Measurements from ENCODE around the gene TEDDM1.

TEDDM1 gene

GRCh38 chr1:182446033-182446669, 45.7 kb upstream of the TEDDM1 start (continued):
- no peak for TF ChIP-seq PATZ1 (CRISPR knock-in tag; IDR thresholded peaks at IDR 0.05; ENCODE audit: borderline replicate concordance)
- no peak for TF ChIP-seq ARNTL (CRISPR knock-in tag; IDR thresholded peaks at IDR 0.05; ENCODE audit: borderline replicate concordance, low read depth)

- TF ChIP-seq, protein P1, sequence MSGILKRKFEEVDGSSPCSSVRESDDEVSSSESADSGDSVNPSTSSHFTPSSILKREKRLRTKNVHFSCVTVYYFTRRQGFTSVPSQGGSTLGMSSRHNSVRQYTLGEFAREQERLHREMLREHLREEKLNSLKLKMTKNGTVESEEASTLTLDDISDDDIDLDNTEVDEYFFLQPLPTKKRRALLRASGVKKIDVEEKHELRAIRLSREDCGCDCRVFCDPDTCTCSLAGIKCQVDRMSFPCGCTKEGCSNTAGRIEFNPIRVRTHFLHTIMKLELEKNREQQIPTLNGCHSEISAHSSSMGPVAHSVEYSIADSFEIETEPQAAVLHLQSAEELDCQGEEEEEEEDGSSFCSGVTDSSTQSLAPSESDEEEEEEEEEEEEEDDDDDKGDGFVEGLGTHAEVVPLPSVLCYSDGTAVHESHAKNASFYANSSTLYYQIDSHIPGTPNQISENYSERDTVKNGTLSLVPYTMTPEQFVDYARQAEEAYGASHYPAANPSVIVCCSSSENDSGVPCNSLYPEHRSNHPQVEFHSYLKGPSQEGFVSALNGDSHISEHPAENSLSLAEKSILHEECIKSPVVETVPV (CRISPR knock-in tag; IDR thresholded peaks at IDR 0.05) = no peak
- TF ChIP-seq TOX (CRISPR knock-in tag; IDR thresholded peaks at IDR 0.05; ENCODE audit: borderline replicate concordance) (no peak), ZNF70 (CRISPR knock-in tag; IDR thresholded peaks at IDR 0.05) (no peak), TCF4 (CRISPR knock-in tag; IDR thresholded peaks at IDR 0.05; ENCODE audit: borderline replicate concordance) (no peak), ZNF8 (CRISPR knock-in tag; IDR thresholded peaks at IDR 0.05) (no peak), ZFP30 (CRISPR knock-in tag; IDR thresholded peaks at IDR 0.05) (no peak), ESRRG (CRISPR knock-in tag; IDR thresholded peaks at IDR 0.05) (no peak), RARB (CRISPR knock-in tag; IDR thresholded peaks at IDR 0.05) (no peak), ZNF565 (CRISPR knock-in tag; conservative IDR thresholded peaks at IDR 0.05; ENCODE audit: low read depth) (no peak), ZFP3 (CRISPR knock-in tag; IDR thresholded peaks at IDR 0.05) (no peak), BACH2 (CRISPR knock-in tag; IDR thresholded peaks at IDR 0.05; ENCODE audit: borderline replicate concordance) (no peak), ISL1 (CRISPR knock-in tag; IDR thresholded peaks at IDR 0.05) (no peak), ZC3H10 (CRISPR knock-in tag; IDR thresholded peaks at IDR 0.05) (no peak), SNAI2 (CRISPR knock-in tag; IDR thresholded peaks at IDR 0.05) (no peak)
- TF ChIP-seq, protein P2, sequence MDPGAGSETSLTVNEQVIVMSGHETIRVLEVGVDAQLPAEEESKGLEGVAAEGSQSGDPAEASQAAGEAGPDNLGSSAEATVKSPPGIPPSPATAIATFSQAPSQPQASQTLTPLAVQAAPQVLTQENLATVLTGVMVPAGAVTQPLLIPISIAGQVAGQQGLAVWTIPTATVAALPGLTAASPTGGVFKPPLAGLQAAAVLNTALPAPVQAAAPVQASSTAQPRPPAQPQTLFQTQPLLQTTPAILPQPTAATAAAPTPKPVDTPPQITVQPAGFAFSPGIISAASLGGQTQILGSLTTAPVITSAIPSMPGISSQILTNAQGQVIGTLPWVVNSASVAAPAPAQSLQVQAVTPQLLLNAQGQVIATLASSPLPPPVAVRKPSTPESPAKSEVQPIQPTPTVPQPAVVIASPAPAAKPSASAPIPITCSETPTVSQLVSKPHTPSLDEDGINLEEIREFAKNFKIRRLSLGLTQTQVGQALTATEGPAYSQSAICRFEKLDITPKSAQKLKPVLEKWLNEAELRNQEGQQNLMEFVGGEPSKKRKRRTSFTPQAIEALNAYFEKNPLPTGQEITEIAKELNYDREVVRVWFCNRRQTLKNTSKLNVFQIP (CRISPR knock-in tag; IDR thresholded peaks at IDR 0.05; ENCODE audit: borderline replicate concordance, low read depth) = no peak
- TF ChIP-seq, protein P3, sequence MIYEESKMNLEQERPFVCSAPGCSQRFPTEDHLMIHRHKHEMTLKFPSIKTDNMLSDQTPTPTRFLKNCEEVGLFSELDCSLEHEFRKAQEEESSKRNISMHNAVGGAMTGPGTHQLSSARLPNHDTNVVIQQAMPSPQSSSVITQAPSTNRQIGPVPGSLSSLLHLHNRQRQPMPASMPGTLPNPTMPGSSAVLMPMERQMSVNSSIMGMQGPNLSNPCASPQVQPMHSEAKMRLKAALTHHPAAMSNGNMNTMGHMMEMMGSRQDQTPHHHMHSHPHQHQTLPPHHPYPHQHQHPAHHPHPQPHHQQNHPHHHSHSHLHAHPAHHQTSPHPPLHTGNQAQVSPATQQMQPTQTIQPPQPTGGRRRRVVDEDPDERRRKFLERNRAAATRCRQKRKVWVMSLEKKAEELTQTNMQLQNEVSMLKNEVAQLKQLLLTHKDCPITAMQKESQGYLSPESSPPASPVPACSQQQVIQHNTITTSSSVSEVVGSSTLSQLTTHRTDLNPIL (CRISPR knock-in tag; IDR thresholded peaks at IDR 0.05; ENCODE audit: low read depth) = no peak
These were observed 44.0 kb upstream of the TEDDM1 start for GRCh38 chr1:182444497-182444896.

GRCh38 chr1:182442333-182442732, 41.9 kb upstream of the TEDDM1 start:
- TF ChIP-seq, protein P4, sequence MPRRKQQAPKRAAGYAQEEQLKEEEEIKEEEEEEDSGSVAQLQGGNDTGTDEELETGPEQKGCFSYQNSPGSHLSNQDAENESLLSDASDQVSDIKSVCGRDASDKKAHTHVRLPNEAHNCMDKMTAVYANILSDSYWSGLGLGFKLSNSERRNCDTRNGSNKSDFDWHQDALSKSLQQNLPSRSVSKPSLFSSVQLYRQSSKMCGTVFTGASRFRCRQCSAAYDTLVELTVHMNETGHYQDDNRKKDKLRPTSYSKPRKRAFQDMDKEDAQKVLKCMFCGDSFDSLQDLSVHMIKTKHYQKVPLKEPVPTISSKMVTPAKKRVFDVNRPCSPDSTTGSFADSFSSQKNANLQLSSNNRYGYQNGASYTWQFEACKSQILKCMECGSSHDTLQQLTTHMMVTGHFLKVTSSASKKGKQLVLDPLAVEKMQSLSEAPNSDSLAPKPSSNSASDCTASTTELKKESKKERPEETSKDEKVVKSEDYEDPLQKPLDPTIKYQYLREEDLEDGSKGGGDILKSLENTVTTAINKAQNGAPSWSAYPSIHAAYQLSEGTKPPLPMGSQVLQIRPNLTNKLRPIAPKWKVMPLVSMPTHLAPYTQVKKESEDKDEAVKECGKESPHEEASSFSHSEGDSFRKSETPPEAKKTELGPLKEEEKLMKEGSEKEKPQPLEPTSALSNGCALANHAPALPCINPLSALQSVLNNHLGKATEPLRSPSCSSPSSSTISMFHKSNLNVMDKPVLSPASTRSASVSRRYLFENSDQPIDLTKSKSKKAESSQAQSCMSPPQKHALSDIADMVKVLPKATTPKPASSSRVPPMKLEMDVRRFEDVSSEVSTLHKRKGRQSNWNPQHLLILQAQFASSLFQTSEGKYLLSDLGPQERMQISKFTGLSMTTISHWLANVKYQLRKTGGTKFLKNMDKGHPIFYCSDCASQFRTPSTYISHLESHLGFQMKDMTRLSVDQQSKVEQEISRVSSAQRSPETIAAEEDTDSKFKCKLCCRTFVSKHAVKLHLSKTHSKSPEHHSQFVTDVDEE (CRISPR knock-in tag; IDR thresholded peaks at IDR 0.05) = no peak
- TF ChIP-seq, protein P1 (CRISPR knock-in tag; IDR thresholded peaks at IDR 0.05) = no peak
- TF ChIP-seq ZNF565 (CRISPR knock-in tag; conservative IDR thresholded peaks at IDR 0.05; ENCODE audit: low read depth) (no peak), ZNF70 (CRISPR knock-in tag; IDR thresholded peaks at IDR 0.05) (no peak), BACH2 (CRISPR knock-in tag; IDR thresholded peaks at IDR 0.05; ENCODE audit: borderline replicate concordance) (no peak), SNAI2 (CRISPR knock-in tag; IDR thresholded peaks at IDR 0.05) (no peak), PPARA (CRISPR knock-in tag; IDR thresholded peaks at IDR 0.05; ENCODE audit: borderline replicate concordance) (no peak), ARNTL (CRISPR knock-in tag; IDR thresholded peaks at IDR 0.05; ENCODE audit: borderline replicate concordance, low read depth) (no peak), TOX (CRISPR knock-in tag; IDR thresholded peaks at IDR 0.05; ENCODE audit: borderline replicate concordance) (no peak), ESRRG (CRISPR knock-in tag; IDR thresholded peaks at IDR 0.05) (no peak), CSDC2 (CRISPR knock-in tag; IDR thresholded peaks at IDR 0.05) (no peak), ZC3H10 (CRISPR knock-in tag; IDR thresholded peaks at IDR 0.05) (no peak), ZFP3 (CRISPR knock-in tag; IDR thresholded peaks at IDR 0.05) (no peak), RARB (CRISPR knock-in tag; IDR thresholded peaks at IDR 0.05) (no peak), ZNF8 (CRISPR knock-in tag; IDR thresholded peaks at IDR 0.05) (no peak), ISL1 (CRISPR knock-in tag; IDR thresholded peaks at IDR 0.05) (no peak), GLIS3 (CRISPR knock-in tag; IDR thresholded peaks at IDR 0.05) (no peak), TCF4 (CRISPR knock-in tag; IDR thresholded peaks at IDR 0.05; ENCODE audit: borderline replicate concordance) (no peak)
- TF ChIP-seq, protein P2 (CRISPR knock-in tag; IDR thresholded peaks at IDR 0.05; ENCODE audit: borderline replicate concordance, low read depth) = no peak
- TF ChIP-seq, protein P3 (CRISPR knock-in tag; IDR thresholded peaks at IDR 0.05; ENCODE audit: low read depth) = no peak
- no peak for ATAC-seq

More at GRCh38 chr1:182444497-182444896, 44.0 kb upstream of the TEDDM1 start:
- no peak for ATAC-seq
